Activated CD4-positive, alpha-beta T cell treated with anti-CD3 and anti-CD28 coated beads, Interleukin-2, amount 50 U/mL, for 16 hours (primary cell): Measurements from ENCODE around the gene HSDL1.

Experiments used
- DNase-seq: peaks from one replicate; pipeline ENCODE4 v3.0.0-alpha.2; 2020

Gene HSDL1

DNA sequence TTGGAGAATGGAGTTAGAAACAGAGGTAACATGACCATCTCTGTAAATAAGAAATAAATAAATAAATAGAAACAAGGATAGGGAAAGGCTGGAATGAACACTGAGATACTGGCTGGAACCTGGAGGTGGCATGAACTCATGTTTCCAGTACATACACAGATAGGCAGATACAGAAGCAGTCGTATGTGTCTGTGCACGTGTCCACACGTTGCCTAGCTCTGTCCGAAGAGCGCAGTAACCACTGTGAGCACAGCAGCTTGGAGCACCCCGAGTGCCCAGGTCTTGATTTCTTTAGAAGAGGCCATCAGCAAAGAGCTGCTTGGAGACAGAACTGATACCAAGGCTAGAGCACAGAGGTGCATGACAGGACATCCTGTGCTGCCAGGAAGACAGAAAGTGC, 65.3 kb downstream of the HSDL1 start:
- no peak for DNase-seq

DNA sequence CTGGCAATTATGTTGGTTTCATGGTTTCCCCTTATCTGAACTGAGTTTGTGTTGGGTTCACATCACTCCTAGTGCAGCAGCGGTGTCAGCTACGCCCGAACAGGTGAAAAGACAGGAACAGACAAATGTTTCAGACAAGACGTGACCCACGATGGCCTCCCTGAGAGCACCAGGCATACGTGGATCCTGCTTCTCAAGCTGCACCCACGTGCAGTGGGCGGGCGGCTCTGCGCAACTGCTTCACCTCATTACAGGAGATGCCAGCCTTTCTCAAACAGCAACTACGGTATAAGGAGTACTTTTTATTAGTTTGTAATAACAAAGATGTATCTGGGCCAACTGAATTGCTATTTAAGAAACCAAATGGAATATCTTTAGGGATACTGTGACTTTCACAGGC, 69.6 kb downstream of the HSDL1 start:
- no peak for DNase-seq

DNA sequence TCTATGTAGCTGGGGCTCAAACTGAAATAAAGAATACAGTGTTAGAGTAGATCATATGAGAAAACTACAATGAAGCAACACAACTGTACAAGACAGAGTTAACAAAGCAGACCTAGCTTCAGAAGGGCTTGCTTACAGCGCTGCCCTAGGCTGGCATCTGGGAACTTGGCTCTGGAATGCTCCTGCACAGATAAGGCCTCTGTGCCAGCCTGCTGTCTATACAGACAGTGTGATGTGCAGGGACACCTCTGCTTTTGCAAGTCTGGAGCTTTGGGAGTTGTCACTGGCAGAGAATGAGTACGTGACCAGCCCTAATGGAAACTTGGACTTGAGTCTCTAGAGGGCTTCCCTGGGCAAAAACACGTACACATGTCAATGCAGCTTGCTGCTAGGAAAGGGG, 70.3 kb downstream of the HSDL1 start:
- no peak for DNase-seq
